ENCODE results near the gene CDH10.

The CDH10 gene

GRCh38 chr5:24475101-24475500, 169.7 kb downstream of the CDH10 start:
- DNase-seq, result no peak

DNA sequence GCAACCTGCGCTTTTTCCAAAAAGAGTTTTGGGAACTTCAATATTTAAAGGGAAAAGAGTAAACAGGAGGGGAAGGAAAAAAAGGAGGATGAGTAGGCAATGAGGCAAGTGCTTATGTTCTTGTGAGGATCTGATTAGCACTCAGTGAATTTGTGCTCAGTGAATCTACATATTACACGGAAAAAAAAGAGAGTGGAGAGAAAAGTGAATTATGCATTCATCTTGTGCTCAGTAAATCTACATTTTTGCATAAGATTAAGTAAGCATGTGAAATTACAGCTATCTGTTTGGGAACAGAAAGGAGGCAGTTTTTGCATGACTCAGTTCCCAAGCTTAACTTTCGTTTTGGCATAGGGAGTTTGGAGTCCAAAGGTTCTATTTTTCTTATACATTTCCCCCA, 170.1 kb downstream of the CDH10 start:
- DNase-seq, result no peak

DNA sequence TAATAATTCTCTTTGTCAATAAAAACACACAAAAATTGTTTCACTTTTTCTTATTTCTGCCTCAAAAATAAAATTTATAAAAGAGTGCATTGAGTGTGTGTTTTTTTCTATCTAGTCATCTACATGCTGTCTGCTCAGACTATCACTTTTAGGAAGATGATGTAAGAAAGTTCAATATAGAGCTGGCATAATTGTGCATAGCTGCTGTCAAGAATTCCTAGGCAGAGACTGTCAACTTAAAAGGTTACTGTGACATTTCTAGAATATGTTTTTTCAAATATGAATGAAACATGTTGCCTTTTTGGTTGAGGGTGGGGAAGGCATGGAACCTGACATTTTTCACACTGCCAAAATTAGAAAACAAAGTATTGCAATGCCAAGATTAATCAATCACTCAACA, 172.3 kb downstream of the CDH10 start:
- DNase-seq, result no peak

GRCh38 chr5:24444414-24444813, 200.4 kb downstream of the CDH10 start:
- DNase-seq, result no peak

DNA sequence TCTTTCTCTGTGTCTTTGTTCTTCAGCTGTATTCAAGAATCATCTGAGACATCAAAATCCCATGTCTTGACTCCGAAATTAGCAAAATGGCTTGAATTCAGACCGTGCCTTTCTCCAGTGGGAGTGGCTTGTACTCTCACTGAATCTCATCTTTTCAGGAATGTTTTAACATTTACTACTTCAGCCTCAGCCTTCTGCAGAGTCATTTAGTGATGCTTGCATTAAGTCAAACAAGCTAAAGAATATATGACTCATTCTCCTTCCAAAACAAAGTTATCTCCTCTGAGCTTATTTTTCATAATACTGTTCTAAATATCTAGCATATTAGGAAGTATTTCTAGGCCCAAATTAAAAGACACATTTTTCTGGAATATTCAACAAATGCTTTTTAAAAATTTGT, 205.3 kb downstream of the CDH10 start:
- DNase-seq, result no peak

Data from NCI-H1436 treated with DMSO at 0.1 percent for 48 hours (cell line).